Measurements from ENCODE around the gene DMD.

DNA sequence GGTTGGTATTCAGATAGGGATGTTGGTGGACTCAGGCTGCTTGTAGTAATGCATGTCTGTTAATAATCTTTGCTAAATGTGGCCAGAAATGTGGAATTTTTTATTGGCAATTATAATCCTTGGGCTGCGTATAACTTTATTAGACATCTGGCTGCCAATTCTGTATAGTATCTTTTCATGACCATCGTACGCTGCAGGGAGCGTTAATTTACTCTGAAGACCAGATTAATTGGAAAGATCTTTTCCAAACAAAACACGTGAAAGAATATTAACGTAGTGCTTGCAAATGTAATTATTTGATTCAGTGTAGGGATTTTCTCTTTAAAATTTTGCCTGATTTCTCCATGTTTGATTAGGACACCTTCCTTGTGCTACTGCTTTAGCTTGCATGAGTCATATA lies 2100.7 kb downstream of the DMD start:
- TF ChIP-seq CTCF (IDR thresholded peaks at IDR 0.05; ENCODE audit: low read length) = no peak
- no peak for TF ChIP-seq EZH2 (optimal IDR thresholded peaks at IDR 0.05; ENCODE audit: low read depth, low read length)

Data from MM.1S (cell line).